GM12878 (cell line): ENCODE data around the gene UBE2O. TPM values are rescaled to one million over a fixed set of nuclear protein-coding genes. Genes with fewer than 3 reads are reported as not detected.

ENCODE experiments used
- ATAC-seq: fragments of 200-7000 bp; cut with Tn5 transposase; 3 replicates; pipeline ENCODE4 v1.9.1; 2020; ENCODE audit warnings: mild to moderate bottlenecking, moderate library complexity
- BruUV-seq: library from RNA; stranded (reverse); fragments of 400-500 nt; replicated peaks from 2 replicates; lab custom pipeline; 2021; lab: Mats Ljungman, UMichigan
- CTCF ChIA-PET: fragments of 300-600 bp; sonication (Branson Sonifier 250); formaldehyde crosslinking; extraction: SDS; loops from one replicate; lab custom pipeline; 2021; ENCODE audit warnings: inconsistent platforms; lab: Yijun Ruan, JAX
- POLR2A ChIA-PET: fragments of 350-600 bp; formaldehyde crosslinking; extraction: SDS; loops from one replicate; lab custom pipeline; 2021; ENCODE audit warnings: inconsistent platforms; lab: Charles Lee
- RAD21 ChIA-PET: fragments of 300-600 bp; sonication (Branson Sonifier 250); formaldehyde crosslinking; loops from one replicate; lab custom pipeline; 2023; ENCODE audit warnings: antibody characterized with exemption; ENCODE audit not compliant: unreplicated experiment; lab: Charles Lee
- SMC1A ChIA-PET: fragments of 300-600 bp; sonication (Branson Sonifier 250); formaldehyde crosslinking; loops from one replicate; lab custom pipeline; 2023; ENCODE audit not compliant: unreplicated experiment, uncharacterized antibody; lab: Charles Lee
- DNase-seq: peaks from one replicate; pipeline ENCODE4 v3.0.0-alpha.2; 2011; ENCODE audit warnings: low read depth, low spot score
- FAIRE-seq: peaks from 3 replicates; lab custom pipeline; 2011; peaks lifted over from hg19 to GRCh38; lab: Jason Lieb, UNC
- H2AFZ ChIP-seq: 2 replicates; pipeline ENCODE4 v1.6.0; 2011; ENCODE audit warnings: low read depth, low read length, control low read depth; ENCODE audit not compliant: control insufficient read depth
- H3K27ac ChIP-seq: 2 replicates; pipeline ENCODE4 v1.5.1; 2011; ENCODE audit warnings: control low read depth; ENCODE audit not compliant: control insufficient read depth, insufficient read depth
- H3K27me3 ChIP-seq, 2 experiments: replicated peaks in 1 of 2; 2 replicates each; pipeline versions ENCODE4 v1.6.0 to v1.6.1; 2011; ENCODE audit warnings: low read length in 1 of 2; ENCODE audit not compliant: control insufficient read depth in 2 of 2, insufficient read depth in 2 of 2
- H3K36me3 ChIP-seq, 2 experiments: 2 replicates each; pipeline ENCODE4 v1.5.1; 2011; ENCODE audit warnings: low read length in 1 of 2; ENCODE audit not compliant: control insufficient read depth in 2 of 2, insufficient read depth in 2 of 2
- H3K4me1 ChIP-seq: 2 replicates; pipeline ENCODE4 v1.6.1; 2011; ENCODE audit warnings: mild to moderate bottlenecking, low read length, moderate library complexity, mixed read lengths; ENCODE audit not compliant: control insufficient read depth, insufficient read depth
- H3K4me2 ChIP-seq: 2 replicates; pipeline ENCODE4 v1.6.0; 2011; ENCODE audit warnings: control low read depth; ENCODE audit not compliant: control insufficient read depth, insufficient read depth
- H3K4me3 ChIP-seq: fragments of 200-600 bp; sonication (generic); 2 replicates; pipeline ENCODE4 v1.5.1; 2016
- H3K79me2 ChIP-seq: 2 replicates; pipeline ENCODE4 v1.6.0; 2011; ENCODE audit warnings: low read length; ENCODE audit not compliant: control insufficient read depth, insufficient read depth
- H3K9ac ChIP-seq: 2 replicates; pipeline ENCODE4 v1.8.0; 2011; ENCODE audit warnings: low read length, control low read depth, mixed read lengths; ENCODE audit not compliant: control insufficient read depth, insufficient read depth
- H3K9me3 ChIP-seq: replicated peaks from 3 replicates; pipeline ENCODE4 v1.5.1; 2011; ENCODE audit warnings: mild to moderate bottlenecking, low read length; ENCODE audit not compliant: control insufficient read depth, insufficient read depth
- H4K20me1 ChIP-seq: 2 replicates; pipeline ENCODE4 v1.6.0; 2011; ENCODE audit not compliant: control insufficient read depth, insufficient read depth
- BCL11A ChIP-seq: IDR thresholded peaks from 2 replicates; pipeline ENCODE4 v1.6.1; 2011; ENCODE audit warnings: low read depth, low read length
- E2F4 ChIP-seq: IDR thresholded peaks from 2 replicates; pipeline ENCODE4 v1.6.1; 2012; ENCODE audit warnings: low read depth, low read length, improper control_type of control experiment
- E4F1 ChIP-seq: fragments of 450-650 bp; IDR thresholded peaks from 2 replicates; pipeline ENCODE4 v1.6.1; 2018; ENCODE audit warnings: borderline replicate concordance, mild to moderate bottlenecking; ENCODE audit not compliant: partially characterized antibody
- ELK1 ChIP-seq: IDR thresholded peaks from 2 replicates; pipeline ENCODE4 v1.6.1; 2012; ENCODE audit warnings: low read depth, low read length, improper control_type of control experiment
- EP300 ChIP-seq, 2 experiments: fragments of 150-350 bp in 1 of 2; IDR thresholded peaks; 2 replicates each; pipeline ENCODE4 v1.6.1; 2011 to 2012; ENCODE audit warnings: low read depth in 2 of 2, low read length in 2 of 2, borderline replicate concordance in 1 of 2, improper control_type of control experiment in 1 of 2, inconsistent platforms in 1 of 2; ENCODE audit not compliant: control insufficient read depth in 1 of 2
- FOXM1 ChIP-seq: IDR thresholded peaks from 2 replicates; pipeline ENCODE4 v1.6.1; 2012; ENCODE audit warnings: low read depth, mild to moderate bottlenecking, inconsistent platforms, low read length, moderate library complexity
- JUNB ChIP-seq: IDR thresholded peaks from 2 replicates; pipeline ENCODE4 v1.6.1; 2016; ENCODE audit warnings: antibody characterized with exemption, mild to moderate bottlenecking
- MEF2A ChIP-seq: IDR thresholded peaks from 2 replicates; pipeline ENCODE4 v1.6.1; 2011; ENCODE audit warnings: low read depth, mild to moderate bottlenecking, low read length, moderate library complexity; ENCODE audit not compliant: insufficient read depth
- SREBF2 ChIP-seq: IDR thresholded peaks from 2 replicates; pipeline ENCODE4 v1.6.1; 2012; ENCODE audit warnings: mild to moderate bottlenecking, low read length
- TARDBP ChIP-seq: IDR thresholded peaks from 2 replicates; pipeline ENCODE4 v1.6.1; 2016; ENCODE audit warnings: borderline replicate concordance
- TBL1XR1 ChIP-seq: IDR thresholded peaks from 2 replicates; pipeline ENCODE4 v1.6.1; 2012; ENCODE audit warnings: low read depth, low read length, improper control_type of control experiment
- TCF7 ChIP-seq: IDR thresholded peaks from 2 replicates; pipeline ENCODE4 v1.6.1; 2014; ENCODE audit warnings: antibody characterized with exemption, borderline replicate concordance
- WGBS: methylation state at CpG from one replicate; pipeline ENCODE4 v1.1.6; 2016; ENCODE audit warnings: low lambda C conversion rate; ENCODE audit not compliant: insufficient replicate concordance, insufficient coverage; ENCODE audit errors: missing lambda C conversion rate; 5-methylcytosine and 5-hydroxymethylcytosine counted together
- in situ Hi-C: fragments of 300-500 bp; cut with MboI; formaldehyde crosslinking; loops from 9 replicates; pipeline ENCODE4 v1.14.3; 2018; ENCODE audit warnings: mixed read lengths
- intact Hi-C: fragments of 100-400 bp; cut with micrococcal nuclease; formaldehyde crosslinking; loops from one replicate; pipeline ENCODE4 v1.14.2; 2022; ENCODE audit not compliant: unreplicated experiment
- polyA plus RNA-seq, 11 experiments: library from polyadenylated mRNA; depleted of rRNA in 4 of 11; unstranded in 6 of 11; stranded (reverse) in 5 of 11; fragments of >200 nt; fragmentation: Nextera tagmentation in 4 of 11; fragmentation: Illumina TruSeq in 1 of 11; extraction: Ambion mirVana in 4 of 11; extraction: Trizol in 1 of 11; gene quantifications; 1 replicate in 1 of 11; 2 replicates in 10 of 11; pipeline versions ENCODE4 v1.2.1 to v1.2.3, GENCODE V29; 2011 to 2016; ENCODE audit warnings: inconsistent platforms in 2 of 11, missing spikeins in 2 of 11, low read depth in 1 of 11
- total RNA-seq, 4 experiments: library from RNA; depleted of rRNA in 3 of 4; stranded (reverse); fragments of >200 nt in 3 of 4; fragmentation: Illumina TruSeq in 1 of 4; extraction: Trizol in 1 of 4; gene quantifications; 2 replicates each; pipeline versions ENCODE4 v1.2.1 to v1.2.3, GENCODE V29; 2013 to 2021

UBE2O gene
- total and polyA plus RNA-seq, 10 of the 15 experiments (the other 5 are each of a cell fraction or from before 2014, with no cell fraction given): 2.1 to 39.0 (median 14.1) TPM

GRCh38 chr17:76476736-76477135 is 23.8 kb upstream of the UBE2O start:
- DNase-seq (no peak), FAIRE-seq (no peak), ATAC-seq (no peak)
- H3K9ac ChIP-seq: no peak overlapping the region
- TF ChIP-seq TARDBP: no peak
- no peak for TF ChIP-seq TBL1XR1
- no peak for TF ChIP-seq MEF2A
- no peak for TF ChIP-seq FOXM1
- no peak for TF ChIP-seq SREBF2
- no peak for TF ChIP-seq E2F4
- TF ChIP-seq ELK1: no peak
- no peak for TF ChIP-seq E4F1
- TF ChIP-seq EP300 (IDR thresholded peaks at IDR 0.05; ENCODE audit: borderline replicate concordance in 1 of 2, control insufficient read depth in 1 of 2, low read depth in 2 of 2, low read length in 2 of 2): no peak
- TF ChIP-seq BCL11A: no peak
- no peak for TF ChIP-seq JUNB
- TF ChIP-seq TCF7: no peak
- no peaks in the 10 kb centered on the region for H3K27me3 ChIP-seq
- over 99% methylated on average over 19 of the region's 20 CpGs for WGBS
- H3K4me1 ChIP-seq: peaks cover 20% of the 10 kb centered on the region
- no peak overlapping the region for H3K4me2 ChIP-seq
- no peaks in the 10 kb centered on the region for H4K20me1 ChIP-seq
- H3K9me3 ChIP-seq: no peaks in the 10 kb centered on the region
- ChIA-PET RAD21 (no interaction called here), SMC1A (interaction anchor here (0.5 to 1.6 kb wide), 3 partner anchors 10 to 407 kb away, joined by 3 to 6 read pairs (median 3); partner anchors contain the start of gene AANAT), CTCF (interaction anchor here (0.8 to 1.7 kb wide), 5 partner anchors 10 to 30 kb away, joined by 3 to 5 read pairs (median 4); no protein-coding TSS in a partner anchor), POLR2A (interaction anchor here (2.5 kb wide), 1 partner anchor 23 kb away, joined by 8 read pairs; no protein-coding TSS in a partner anchor)
- intact Hi-C loops (no loop called here), in situ Hi-C loops (no loop called here)
- H3K79me2 ChIP-seq: peaks cover 8% of the 10 kb centered on the region; the same call in 1 of the 2 replicates
- BruUV-seq: no TSS peak
- peaks cover 6 to 11% of the 10 kb centered on the region in 2 experiments; a peak in 3 of 4 replicates for H3K36me3 ChIP-seq
- H3K27ac ChIP-seq: no peak overlapping the region
- no peak overlapping the region for H3K4me3 ChIP-seq
- H2AFZ ChIP-seq: no peak overlapping the region
